Body of pancreas (tissue), 4 donors: Measurements from ENCODE around the gene COLEC12. TPM values are rescaled to one million over a fixed set of nuclear protein-coding genes. Genes with fewer than 3 reads are reported as not detected.

Experiments
- ATAC-seq: fragments of 150-250 bp; one replicate; pipeline ENCODE4 v1.9.1; 2016
- DNase-seq, 4 donors: peaks; one replicate each; pipeline ENCODE4 v3.0.0-alpha.2; 2019
- H3K27ac ChIP-seq, 4 donors: fragments of 200-600 bp; sonication (generic); 1 replicate in 3 of 4; 2 replicates in 1 of 4; pipeline versions ENCODE4 v1.5.1 to v1.6.1; 2016 to 2019; ENCODE audit warnings: mild to moderate bottlenecking in 1 of 4, mixed read lengths in 1 of 4, moderate library complexity in 1 of 4
- H3K27me3 ChIP-seq, 2 donors: fragments of 200-600 bp; sonication (generic); one replicate each; pipeline ENCODE4 v1.6.0; 2016; ENCODE audit warnings: mild to moderate bottlenecking in 1 of 2
- H3K36me3 ChIP-seq, 2 donors: fragments of 200-600 bp; sonication (generic); replicated peaks in 1 of 2; 2 replicates each; pipeline ENCODE4 v1.5.1; 2016; ENCODE audit warnings: low read depth in 2 of 2; ENCODE audit not compliant: insufficient read depth in 1 of 2
- H3K4me1 ChIP-seq: fragments of 200-600 bp; sonication (generic); one replicate; pipeline ENCODE4 v1.6.0; 2016
- H3K4me3 ChIP-seq, 2 donors: fragments of 200-600 bp; sonication (generic); 1 replicate in 1 of 2; 2 replicates in 1 of 2; pipeline ENCODE4 v1.5.1; 2016 to 2019
- H3K9me3 ChIP-seq, 3 donors: fragments of 200-600 bp; sonication (generic); 1 replicate in 2 of 3; 2 replicates in 1 of 3; pipeline ENCODE4 v1.5.1; 2016
- CTCF ChIP-seq, 7 experiments: fragments of 450-650 bp in 4 of 7; fragments of 200-600 bp in 3 of 7; sonication (generic) in 3 of 7; IDR thresholded peaks; one replicate each; pipeline ENCODE4 v1.5.1; 2016 to 2019; ENCODE audit warnings: antibody characterized with exemption in 7 of 7
- POLR2A ChIP-seq, 3 donors: fragments of 450-650 bp; IDR thresholded peaks; one replicate each; pipeline ENCODE4 v1.6.1; 2016; ENCODE audit warnings: antibody characterized with exemption in 3 of 3, mild to moderate bottlenecking in 2 of 3
- WGBS, 2 donors: methylation state at CpG; one replicate each; pipeline ENCODE4 v1.1.5; 2017; 5-methylcytosine and 5-hydroxymethylcytosine counted together
- intact Hi-C: fragments of 100-400 bp; cut with DNase I; formaldehyde crosslinking; loops from one replicate; pipeline ENCODE4 v1.15.1; 2023
- total RNA-seq, 2 donors: library from RNA; depleted of rRNA; stranded (reverse); fragments of >200 nt; gene quantifications; one replicate each; pipeline ENCODE4 v1.1.0, GENCODE V29; 2016

The COLEC12 gene
- total RNA-seq, 2 donors from 2014 or later: 3.6 to 4.2 TPM

GRCh38 chr18:416930-417329 lies 83.6 kb downstream of the COLEC12 start:
- TF ChIP-seq POLR2A (IDR thresholded peaks at IDR 0.05) (no peak), CTCF (IDR thresholded peaks at IDR 0.05) (no peak)
- Histone ChIP-seq H3K36me3 (no peaks in the 10 kb centered on the region), H3K9me3 (no peaks in the 10 kb centered on the region), H3K4me3 (no peak overlapping the region), H3K4me1 (peaks cover 12% of the 10 kb centered on the region), H3K27ac (no peak overlapping the region), H3K27me3 (no peaks in the 10 kb centered on the region)
- WGBS, 2 donors: 94 to 95% methylated on average over 1 of the region's 1 CpG
- ATAC-seq (no peak), DNase-seq (no peak)
- intact Hi-C loops: no loop called here

DNA sequence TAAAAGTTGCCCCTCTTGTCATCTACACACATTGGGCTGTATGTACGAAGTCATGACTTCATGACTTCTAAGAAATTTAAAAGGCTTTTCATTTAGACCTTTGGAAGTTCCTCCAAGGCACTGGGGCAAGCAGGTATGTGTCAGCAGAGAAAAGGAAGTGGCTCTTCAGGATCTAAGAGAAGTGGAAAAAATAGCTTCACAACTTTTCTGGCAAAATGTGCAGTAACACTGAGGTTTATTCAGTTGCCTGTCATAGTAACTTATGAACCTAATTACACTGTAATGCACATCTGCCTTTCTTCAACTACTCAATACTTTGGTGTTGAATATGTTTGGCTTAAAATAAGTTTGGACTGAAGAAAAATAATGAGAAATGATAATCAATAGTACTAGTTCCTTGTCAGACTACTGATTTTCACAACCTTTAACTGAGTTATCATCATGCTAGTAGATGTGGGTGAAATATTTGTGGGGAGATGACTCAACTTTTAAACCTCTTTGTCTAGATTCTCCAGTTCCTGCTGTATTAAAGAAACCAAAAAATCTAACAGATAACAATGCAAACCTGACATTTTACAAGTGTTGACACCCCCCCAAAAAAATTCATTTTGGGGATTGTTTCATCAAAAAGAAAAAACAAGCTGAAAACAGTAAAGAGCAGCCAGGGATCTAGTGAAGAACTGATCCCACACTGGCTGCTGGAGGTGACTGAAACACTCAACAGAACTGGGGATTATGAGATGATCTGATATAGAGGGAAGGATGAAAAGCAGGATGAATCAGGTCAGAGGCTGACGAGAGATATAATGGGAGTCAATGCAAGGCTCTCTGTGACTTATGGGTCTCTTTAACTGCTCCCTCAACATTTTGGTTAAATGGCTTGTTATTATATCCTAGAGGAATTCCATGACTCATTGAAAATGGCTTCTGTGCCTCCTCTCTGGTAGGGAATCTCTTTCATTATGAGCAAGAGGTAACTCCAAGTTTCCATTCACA lies 84.6 kb downstream of the COLEC12 start:
- intact Hi-C loops: no loop called here
- Histone ChIP-seq H3K4me3 (no peak overlapping the region), H3K27me3 (no peaks in the 10 kb centered on the region), H3K4me1 (peaks cover 2% of the 10 kb centered on the region), H3K27ac (no peak overlapping the region), H3K9me3 (no peaks in the 10 kb centered on the region), H3K36me3 (no peaks in the 10 kb centered on the region)
- no peak for ATAC-seq
- WGBS, 2 donors: 82 to 93% methylated on average over 2 of the region's 2 CpGs
- no peak for TF ChIP-seq CTCF (IDR thresholded peaks at IDR 0.05)
- TF ChIP-seq POLR2A (IDR thresholded peaks at IDR 0.05): no peak
- DNase-seq: no peak

DNA sequence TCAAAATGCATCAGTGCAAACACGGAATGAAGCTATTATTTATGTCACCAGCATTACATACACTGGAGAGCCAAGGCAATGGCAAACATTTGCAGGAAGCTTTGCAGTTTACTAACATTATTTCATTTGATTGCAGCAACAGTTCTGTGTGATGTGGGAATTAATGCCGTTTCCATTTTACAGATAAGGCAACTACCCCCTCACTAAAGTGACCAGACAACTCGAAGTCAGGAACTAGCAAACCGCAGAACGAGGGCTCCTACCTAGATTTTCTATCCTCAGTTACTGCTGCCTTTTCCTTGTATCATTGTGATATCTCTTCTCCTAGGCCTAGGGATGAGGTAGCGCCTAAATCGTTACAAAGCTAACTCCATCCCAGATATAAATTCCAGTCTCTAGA lies 85.5 kb downstream of the COLEC12 start:
- no peak for ATAC-seq
- no peaks in the 10 kb centered on the region for H3K27me3 ChIP-seq
- TF ChIP-seq CTCF (IDR thresholded peaks at IDR 0.05) (no peak), POLR2A (IDR thresholded peaks at IDR 0.05) (no peak)
- no peaks in the 10 kb centered on the region for H3K4me1 ChIP-seq
- no peak for DNase-seq
- no peaks in the 10 kb centered on the region for H3K36me3 ChIP-seq
- H3K27ac ChIP-seq: no peak overlapping the region
- H3K4me3 ChIP-seq: no peak overlapping the region
- intact Hi-C loops: no loop called here
- WGBS, 2 donors: 74 to 81% methylated on average over 7 of the region's 7 CpGs
- no peaks in the 10 kb centered on the region for H3K9me3 ChIP-seq

DNA sequence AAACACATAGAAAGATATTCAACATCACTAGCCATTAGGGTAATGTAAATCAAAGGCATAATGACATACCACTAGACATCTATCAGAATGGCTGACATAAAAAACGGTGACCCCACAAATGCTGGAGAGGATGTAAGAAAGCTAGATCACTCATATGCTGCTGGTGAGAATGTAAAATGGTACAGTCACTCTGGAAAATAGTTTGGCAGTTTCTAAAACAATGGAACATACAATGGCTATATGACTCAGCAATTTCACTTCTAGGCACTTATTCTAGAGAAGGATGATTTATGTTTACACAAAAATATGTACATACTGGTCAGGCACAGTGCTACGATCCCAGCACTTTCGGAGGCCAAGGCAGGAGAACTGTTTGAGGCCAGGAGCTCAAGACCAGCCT lies 87.3 kb downstream of the COLEC12 start:
- Histone ChIP-seq H3K36me3 (no peaks in the 10 kb centered on the region), H3K27me3 (no peaks in the 10 kb centered on the region), H3K4me1 (no peaks in the 10 kb centered on the region), H3K4me3 (no peak overlapping the region), H3K27ac (no peak overlapping the region), H3K9me3 (no peaks in the 10 kb centered on the region)
- TF ChIP-seq POLR2A (IDR thresholded peaks at IDR 0.05) (no peak), CTCF (IDR thresholded peaks at IDR 0.05) (no peak)
- no peak for DNase-seq
- WGBS, 2 donors: 62 to 78% methylated on average over 3 of the region's 3 CpGs
- intact Hi-C loops: no loop called here
- no peak for ATAC-seq

DNA sequence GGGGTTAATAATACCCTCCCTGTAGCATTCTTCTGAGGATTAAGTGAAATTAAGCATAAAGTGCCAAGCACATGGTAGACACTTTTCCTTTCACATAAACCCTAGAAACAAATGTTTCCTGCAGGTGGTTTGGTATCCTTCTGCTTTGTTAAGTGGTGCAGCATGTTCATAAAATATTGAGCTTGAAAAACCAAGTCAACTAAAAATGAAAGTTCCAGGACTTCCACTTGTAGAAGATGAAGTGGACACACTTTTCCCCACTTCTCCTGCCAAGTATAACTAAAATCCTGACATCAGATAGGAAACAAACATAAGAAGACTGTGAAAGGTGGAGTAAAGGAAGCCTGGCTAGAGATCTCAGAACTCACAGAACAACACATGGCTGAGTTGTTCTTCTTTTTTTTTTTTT lies 90.5 kb downstream of the COLEC12 start:
- ATAC-seq (no peak), DNase-seq (no peak)
- H3K27ac ChIP-seq: no peak overlapping the region
- no peaks in the 10 kb centered on the region for H3K4me1 ChIP-seq
- no peaks in the 10 kb centered on the region for H3K36me3 ChIP-seq
- TF ChIP-seq POLR2A (IDR thresholded peaks at IDR 0.05) (no peak), CTCF (IDR thresholded peaks at IDR 0.05) (no peak)
- intact Hi-C loops: no loop called here
- H3K27me3 ChIP-seq: no peaks in the 10 kb centered on the region
- H3K4me3 ChIP-seq: no peak overlapping the region
- H3K9me3 ChIP-seq: no peaks in the 10 kb centered on the region
